Adrenal gland (tissue), 12 donors: ENCODE data around the gene GLRA2. TPM values are rescaled to one million over a fixed set of nuclear protein-coding genes. Genes with fewer than 3 reads are reported as not detected.

ENCODE experiments used
- DNase-seq, 7 donors: peaks; one replicate each; pipeline ENCODE4 v3.0.0-alpha.2; 2019 to 2020
- H3K27ac ChIP-seq, 5 donors: fragments of 200-600 bp; sonication (generic) in 4 of 5; 1 replicate in 3 of 5; 2 replicates in 2 of 5; pipeline versions ENCODE4 v1.5.1 to v1.8.0; 2016 to 2020; ENCODE audit warnings: mild to moderate bottlenecking in 1 of 5
- H3K27me3 ChIP-seq: fragments of 200-600 bp; 2 replicates; pipeline ENCODE4 v1.8.0; 2021
- H3K36me3 ChIP-seq, 2 donors: fragments of 200-600 bp; replicated peaks in 1 of 2; 1 replicate in 1 of 2; 2 replicates in 1 of 2; pipeline versions ENCODE4 v1.5.1 to v1.8.0; 2018 to 2022
- H3K4me1 ChIP-seq, 2 donors: fragments of 200-600 bp; replicated peaks in 1 of 2; 1 replicate in 1 of 2; 2 replicates in 1 of 2; pipeline versions ENCODE4 v1.5.1 to v1.8.0; 2018 to 2021
- H3K4me3 ChIP-seq, 4 donors: fragments of 200-600 bp; sonication (generic) in 3 of 4; one replicate each; pipeline ENCODE4 v1.5.1; 2016 to 2018
- H3K9me3 ChIP-seq, 3 donors: fragments of 200-600 bp; sonication (generic) in 1 of 3; replicated peaks in 1 of 3; 1 replicate in 2 of 3; 2 replicates in 1 of 3; pipeline versions ENCODE4 v1.5.1 to v1.8.0; 2016 to 2021
- CTCF ChIP-seq, 6 experiments: fragments of 450-650 bp in 4 of 6; fragments of 200-600 bp in 2 of 6; sonication (generic) in 1 of 6; IDR thresholded peaks; 1 replicate in 5 of 6; 2 replicates in 1 of 6; pipeline versions ENCODE4 v1.5.1 to v1.8.0; 2016 to 2021; ENCODE audit warnings: antibody characterized with exemption in 6 of 6, mild to moderate bottlenecking in 2 of 6, moderate library complexity in 1 of 6
- POLR2A ChIP-seq, 2 donors: fragments of 450-650 bp; IDR thresholded peaks; one replicate each; pipeline ENCODE4 v1.6.1; 2017; ENCODE audit warnings: antibody characterized with exemption in 2 of 2, mild to moderate bottlenecking in 2 of 2, moderate library complexity in 1 of 2
- WGBS, 4 donors: extraction: QIAGEN DNeasy Blood & Tissue Kit in 2 of 4; methylation state at CpG; one replicate each; pipeline versions ENCODE4 v1.1.5 to v1.1.7; 2013 to 2017; 5-methylcytosine and 5-hydroxymethylcytosine counted together
- intact Hi-C, 2 donors: fragments of 100-400 bp; cut with DNase I; formaldehyde crosslinking; loops; one replicate each; pipeline versions ENCODE4 v1.14.1 to v1.15.0; 2022 to 2023
- polyA plus RNA-seq, 3 donors: library from polyadenylated mRNA; stranded (reverse); fragments of 200-250 nt in 2 of 3; fragments of 350-450 nt in 1 of 3; fragmentation: Illumina TruSeq in 1 of 3; extraction: RNeasy Lipid Tissue Mini Kit (QIAGEN cat#74804) in 1 of 3; gene quantifications; one replicate each; pipeline ENCODE4 v1.2.3, GENCODE V29; 2013 to 2014
- total RNA-seq, 9 donors: library from RNA; depleted of rRNA in 4 of 9; stranded (reverse); fragments of >200 nt in 4 of 9; fragments of 120-200 nt in 1 of 9; fragmentation: NEBNext Ultra II Directional in 1 of 9; extraction: Animal tissue kit (Norgen Biotek cat#: 25700) in 1 of 9; gene quantifications; one replicate each; pipeline versions ENCODE4 v1.1.0 to v1.2.4, GENCODE V29; 2013 to 2023
- donor health status: healthy with polysubstance abuse.
- donor health status: Bipolar disorder and iron deficiency.
- donor health status: DM: yes; HTN: yes; CAD: no.
- donor health status: DM: no; HTN: no; CAD: no.
- donor health status: DM: no; HTN: no; CAD: no.
- donor health status: DM: yes; HTN: yes; CAD: no.

Gene GLRA2
- total and polyA plus RNA-seq, 12 donors, result 0.34 TPM; not detected in 11

DNA sequence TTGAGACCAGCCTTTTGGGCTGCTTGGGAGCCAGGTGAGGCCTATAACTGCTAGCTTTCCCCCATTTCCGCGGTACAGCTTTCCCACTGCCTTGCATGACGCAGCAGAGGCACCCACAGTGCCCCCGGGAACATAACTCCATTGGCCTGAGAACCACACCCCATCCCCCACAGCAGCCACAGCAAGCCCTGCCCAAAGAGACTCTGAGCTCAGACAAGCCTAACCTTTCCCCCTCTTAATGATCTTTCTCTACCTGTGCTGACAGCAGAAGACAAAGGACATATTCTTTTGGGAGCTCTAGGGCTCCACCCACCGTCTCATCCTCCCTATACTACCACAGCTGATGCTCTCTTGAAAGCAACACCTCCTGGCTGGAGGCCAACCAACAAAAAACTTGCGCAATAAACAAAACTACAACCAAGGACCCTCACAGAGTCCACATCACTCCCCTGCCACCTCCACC is 228.7 kb downstream of the GLRA2 start:
- H3K9me3 ChIP-seq, result no peaks in the 10 kb centered on the region
- no peak overlapping the region for H3K4me3 ChIP-seq
- H3K36me3 ChIP-seq, result no peaks in the 10 kb centered on the region
- WGBS, 4 donors, result 62 to 95% (median 83%) methylated on average over 2 to 6 of the region's 6 CpGs
- H3K4me1 ChIP-seq, result no peaks in the 10 kb centered on the region
- no peak for DNase-seq
- intact Hi-C loops, result no loop called here
- no peak for TF ChIP-seq POLR2A (IDR thresholded peaks at IDR 0.05)
- TF ChIP-seq CTCF (IDR thresholded peaks at IDR 0.05), result no peak
- peaks cover 7% of the 10 kb centered on the region for H3K27me3 ChIP-seq
- H3K27ac ChIP-seq, result no peak overlapping the region

DNA sequence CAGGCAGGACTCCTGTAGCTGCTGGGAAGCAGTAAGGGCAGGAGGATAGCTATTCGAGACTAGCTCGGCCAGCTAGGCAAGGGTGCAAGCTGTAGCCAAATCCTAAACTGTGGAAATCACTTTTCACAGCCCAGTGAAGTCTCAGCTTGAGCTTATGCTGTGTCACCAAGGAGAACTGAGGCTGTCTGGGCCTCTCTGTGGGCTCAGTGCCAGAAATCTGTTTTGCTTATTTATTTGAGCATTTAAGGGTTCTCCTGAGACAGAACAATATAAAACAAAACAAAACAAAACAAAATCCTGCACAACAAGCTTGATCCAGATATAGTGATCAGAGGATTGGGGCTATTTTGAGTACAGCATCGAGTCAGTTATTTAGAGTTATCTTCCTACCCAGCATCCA is 246.1 kb downstream of the GLRA2 start:
- TF ChIP-seq POLR2A (IDR thresholded peaks at IDR 0.05) (no peak), CTCF (IDR thresholded peaks at IDR 0.05) (no peak)
- Histone ChIP-seq H3K4me1 (no peaks in the 10 kb centered on the region), H3K27me3 (peaks cover 5% of the 10 kb centered on the region), H3K4me3 (no peak overlapping the region), H3K9me3 (no peaks in the 10 kb centered on the region), H3K36me3 (no peaks in the 10 kb centered on the region), H3K27ac (no peak overlapping the region)
- intact Hi-C loops, result no loop called here
- WGBS, 4 donors, result 61 to 79% (median 72%) methylated on average over 2 to 3 of the region's 3 CpGs
- DNase-seq, result no peak

DNA sequence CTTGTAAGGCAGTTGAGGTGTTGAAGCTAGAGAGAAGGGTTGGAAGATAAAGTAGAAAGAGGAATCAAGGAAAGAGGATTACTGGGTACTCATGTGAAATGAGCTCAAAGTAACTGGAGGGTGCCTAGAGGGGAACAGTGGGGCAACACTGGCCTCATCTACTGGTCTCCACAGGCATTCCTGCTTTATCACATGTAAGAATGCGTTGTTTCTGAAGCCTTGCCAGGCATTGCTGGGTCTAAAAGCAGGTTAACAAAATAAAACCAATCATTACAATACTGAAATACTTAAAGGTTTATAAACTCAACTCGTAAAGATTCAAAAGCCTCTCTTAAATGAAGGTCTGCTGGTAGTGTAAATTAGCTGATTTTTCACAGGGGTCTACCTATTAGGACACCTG is 247.6 kb downstream of the GLRA2 start:
- no peak for TF ChIP-seq CTCF (IDR thresholded peaks at IDR 0.05)
- TF ChIP-seq POLR2A (IDR thresholded peaks at IDR 0.05), result no peak
- Histone ChIP-seq H3K27me3 (peaks cover 6% of the 10 kb centered on the region), H3K36me3 (no peaks in the 10 kb centered on the region), H3K4me1 (no peaks in the 10 kb centered on the region), H3K9me3 (no peaks in the 10 kb centered on the region), H3K27ac (no peak overlapping the region), H3K4me3 (no peak overlapping the region)
- 58 to 79% (median 69%) methylated on average over 2 of the region's 2 CpGs for WGBS, 4 donors
- DNase-seq, result no peak
- intact Hi-C loops, result no loop called here

DNA sequence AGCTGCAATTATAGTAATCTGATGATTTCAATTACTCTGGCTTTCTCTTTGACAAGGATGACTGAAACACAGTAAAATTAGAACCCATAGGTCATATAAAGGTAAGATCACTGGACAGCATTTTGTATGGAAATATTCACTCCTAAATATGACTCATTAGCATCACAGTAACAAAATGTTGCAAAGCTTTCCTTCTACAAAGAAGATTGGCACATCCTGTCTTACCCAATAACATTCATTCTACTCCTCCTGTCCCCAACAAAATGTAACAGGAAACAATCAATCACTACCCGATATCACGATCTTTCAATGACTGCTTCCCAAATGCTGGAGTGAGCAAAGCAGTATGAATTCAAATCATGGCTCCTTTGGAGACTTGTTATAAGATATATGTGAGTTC is 248.2 kb downstream of the GLRA2 start:
- no peak overlapping the region for H3K27ac ChIP-seq
- WGBS, 4 donors, result 24 to 57% (median 45%) methylated on average over 2 of the region's 2 CpGs
- peaks cover 7% of the 10 kb centered on the region for H3K27me3 ChIP-seq
- TF ChIP-seq POLR2A (IDR thresholded peaks at IDR 0.05), result no peak
- no peak for TF ChIP-seq CTCF (IDR thresholded peaks at IDR 0.05)
- no peak overlapping the region for H3K4me3 ChIP-seq
- intact Hi-C loops, result no loop called here
- no peaks in the 10 kb centered on the region for H3K36me3 ChIP-seq
- no peaks in the 10 kb centered on the region for H3K4me1 ChIP-seq
- no peaks in the 10 kb centered on the region for H3K9me3 ChIP-seq
- DNase-seq, result no peak
